IMR-90 (cell line): Measurements from ENCODE around the gene STAG1. TPM values are rescaled to one million over a fixed set of nuclear protein-coding genes. Genes with fewer than 3 reads are reported as not detected.

ENCODE experiments used
- ATAC-seq: fragments of 200-7000 bp; cut with Tn5 transposase; 2 replicates; pipeline ENCODE4 v1.9.1; 2020; ENCODE audit warnings: low read depth, mild to moderate bottlenecking, moderate library complexity
- BruUV-seq: library from RNA; stranded (reverse); fragments of 400-500 nt; replicated peaks from 2 replicates; lab custom pipeline; 2021; lab: Mats Ljungman, UMichigan
- CTCF ChIA-PET: fragments of 300-600 bp; formaldehyde crosslinking; extraction: SDS; loops from one replicate; lab custom pipeline; 2021; ENCODE audit warnings: antibody characterized with exemption; lab: Yijun Ruan, JAX
- POLR2A ChIA-PET: fragments of 300-600 bp; sonication (Branson Sonifier 250); formaldehyde crosslinking; loops from one replicate; lab custom pipeline; 2022; ENCODE audit warnings: antibody characterized with exemption; ENCODE audit not compliant: unreplicated experiment; lab: Charles Lee
- DNase-seq: peaks from one replicate; pipeline ENCODE4 v3.0.0; 2013
- H2AFZ ChIP-seq: replicated peaks from 2 replicates; pipeline ENCODE3; 2013; ENCODE audit warnings: low read length, mild to moderate bottlenecking; ENCODE audit not compliant: poor library complexity
- H2AK5ac ChIP-seq: 2 replicates; pipeline ENCODE4 v1.6.1; 2013; ENCODE audit warnings: low read depth, low read length, inconsistent platforms
- H2AK9ac ChIP-seq: replicated peaks from 2 replicates; pipeline ENCODE3; 2013; ENCODE audit warnings: mild to moderate bottlenecking, low read depth, low read length, moderate library complexity; ENCODE audit not compliant: poor library complexity
- H2BK120ac ChIP-seq: 2 replicates; pipeline ENCODE4 v1.6.1; 2013; ENCODE audit warnings: low read depth, low read length, inconsistent platforms
- H2BK15ac ChIP-seq: 3 replicates; pipeline ENCODE4 v1.6.1; 2013; ENCODE audit warnings: low read depth, low read length, inconsistent platforms
- H2BK20ac ChIP-seq: 2 replicates; pipeline ENCODE4 v1.6.1; 2013; ENCODE audit warnings: low read depth, mild to moderate bottlenecking, inconsistent platforms, low read length, moderate library complexity
- H2BK5ac ChIP-seq: 2 replicates; pipeline ENCODE4 v1.6.1; 2013; ENCODE audit warnings: mild to moderate bottlenecking, low read depth, low read length, inconsistent platforms; ENCODE audit not compliant: poor library complexity, severe bottlenecking
- H3K14ac ChIP-seq: replicated peaks from 2 replicates; pipeline ENCODE4 v1.6.1; 2013; ENCODE audit warnings: low read depth, low read length, inconsistent platforms
- H3K18ac ChIP-seq: 2 replicates; pipeline ENCODE4 v1.6.1; 2013; ENCODE audit warnings: low read depth, low read length, control low read depth
- H3K23ac ChIP-seq: 2 replicates; pipeline ENCODE4 v1.6.1; 2013; ENCODE audit warnings: low read depth, low read length, inconsistent platforms
- H3K27ac ChIP-seq: 2 replicates; pipeline ENCODE4 v1.5.1; 2013; ENCODE audit warnings: mild to moderate bottlenecking, control low read depth, low read length; ENCODE audit not compliant: insufficient read depth
- H3K27me3 ChIP-seq: 2 replicates; pipeline ENCODE4 v1.6.1; 2013; ENCODE audit warnings: low read length; ENCODE audit not compliant: control insufficient read depth, insufficient read depth
- H3K36me3 ChIP-seq: 2 replicates; pipeline ENCODE4 v1.6.1; 2013; ENCODE audit warnings: low read length, mixed read lengths; ENCODE audit not compliant: control insufficient read depth, insufficient read depth
- H3K4ac ChIP-seq: 2 replicates; pipeline ENCODE4 v1.6.1; 2013; ENCODE audit warnings: low read depth, low read length, inconsistent platforms
- H3K4me1 ChIP-seq: 2 replicates; pipeline ENCODE4 v1.6.1; 2013; ENCODE audit warnings: low read length, mixed read lengths; ENCODE audit not compliant: control insufficient read depth, insufficient read depth
- H3K4me2 ChIP-seq: 2 replicates; pipeline ENCODE4 v1.6.1; 2013; ENCODE audit warnings: low read depth, mild to moderate bottlenecking, control low read depth, low read length, moderate library complexity
- H3K4me3 ChIP-seq: 2 replicates; pipeline ENCODE4 v1.5.1; 2013; ENCODE audit warnings: low read depth, mild to moderate bottlenecking, control low read depth, low read length, moderate library complexity; ENCODE audit not compliant: insufficient read depth
- H3K56ac ChIP-seq: 2 replicates; pipeline ENCODE4 v1.6.1; 2013; ENCODE audit warnings: low read length, inconsistent platforms; ENCODE audit not compliant: insufficient read depth; ENCODE audit errors: extremely low read depth
- H3K79me1 ChIP-seq, 2 experiments: 2 replicates each; pipeline ENCODE4 v1.6.1; 2013; ENCODE audit warnings: low read length in 2 of 2, inconsistent platforms in 1 of 2, low read depth in 1 of 2
- H3K9ac ChIP-seq: 2 replicates; pipeline ENCODE4 v1.6.1; 2013; ENCODE audit warnings: low read depth, low read length, control low read depth
- H3K9me1 ChIP-seq: 2 replicates; pipeline ENCODE4 v1.6.1; 2013; ENCODE audit warnings: low read length, inconsistent platforms; ENCODE audit not compliant: insufficient read depth
- H3K9me3 ChIP-seq: 2 replicates; pipeline ENCODE4 v1.6.1; 2013; ENCODE audit warnings: low read length; ENCODE audit not compliant: control insufficient read depth, insufficient read depth
- H4K20me1 ChIP-seq: 2 replicates; pipeline ENCODE4 v1.6.1; 2013; ENCODE audit warnings: low read length, inconsistent platforms; ENCODE audit not compliant: insufficient read depth
- H4K5ac ChIP-seq: 2 replicates; pipeline ENCODE4 v1.6.1; 2013; ENCODE audit warnings: mild to moderate bottlenecking, low read depth, low read length, control low read depth
- H4K8ac ChIP-seq, 2 experiments: 2 replicates each; pipeline ENCODE4 v1.6.1; 2013; ENCODE audit warnings: low read depth in 2 of 2, low read length in 2 of 2, control low read depth in 1 of 2, inconsistent platforms in 1 of 2
- H4K91ac ChIP-seq: 2 replicates; pipeline ENCODE4 v1.6.1; 2013; ENCODE audit warnings: low read depth, low read length, inconsistent platforms; ENCODE audit not compliant: insufficient read depth
- CEBPB ChIP-seq: IDR thresholded peaks from 2 replicates; pipeline ENCODE4 v1.6.1; 2012; ENCODE audit warnings: low read depth, low read length, improper control_type of control experiment
- CTCF ChIP-seq: conservative IDR thresholded peaks from 2 replicates; pipeline ENCODE4 v1.5.1; 2012; ENCODE audit warnings: mild to moderate bottlenecking, low read depth, low read length, improper control_type of control experiment
- NFE2L2 ChIP-seq: fragments of 150-350 bp; IDR thresholded peaks from 2 replicates; pipeline ENCODE4 v1.6.1; 2016; ENCODE audit warnings: low read depth, mild to moderate bottlenecking, low read length
- WGBS, 2 experiments: methylation state at CpG; one replicate each; pipeline versions ENCODE4 v1.1.5 to v1.1.7; 2013; ENCODE audit warnings: missing lambda C conversion rate in 2 of 2; ENCODE audit not compliant: insufficient read length in 1 of 2; ENCODE audit errors: extremely low coverage in 2 of 2; 5-methylcytosine and 5-hydroxymethylcytosine counted together
- dilution Hi-C: fragments of 300-500 bp; cut with HindIII; formaldehyde crosslinking; loops from one replicate; pipeline ENCODE4 v1.14.3; 2018; ENCODE audit warnings: low sequenced_read_pairs; ENCODE audit not compliant: unreplicated experiment
- in situ Hi-C: fragments of 300-500 bp; cut with MboI; formaldehyde crosslinking; loops from 3 replicates; pipeline ENCODE4 v1.14.3; 2019; ENCODE audit warnings: low sequenced_read_pairs, inconsistent platforms, mixed read lengths
- intact Hi-C: fragments of 100-400 bp; cut with micrococcal nuclease; formaldehyde crosslinking; loops from 2 replicates; pipeline ENCODE4 v1.10.0; 2022
- polyA plus RNA-seq, 3 experiments: library from polyadenylated mRNA; depleted of rRNA; stranded (reverse); fragments of >200 nt; gene quantifications; 2 replicates each; pipeline ENCODE4 v1.2.3, GENCODE V29; 2012; ENCODE audit warnings: low replicate concordance in 1 of 3
- total RNA-seq: library from RNA; depleted of rRNA; stranded (reverse); fragments of >200 nt; gene quantifications from 2 replicates; pipeline ENCODE4 v1.2.3, GENCODE V29; 2012

The STAG1 gene
- total and polyA plus RNA-seq, 2 of the 4 experiments (the other 2 are of a cell fraction): 9.6 to 32.3 TPM

- no TSS peak for BruUV-seq
- ChIA-PET CTCF (no interaction called here), POLR2A (no interaction called here)
- Histone ChIP-seq H2BK20ac (no peak overlapping the region), H3K9ac (no peak overlapping the region), H3K9me1 (no peaks in the 10 kb centered on the region), H4K8ac (no peak overlapping the region), H3K14ac (no peak overlapping the region), H2BK5ac (no peak overlapping the region), H3K4me3 (no peak overlapping the region), H3K18ac (no peak overlapping the region), H3K27ac (no peak overlapping the region), H3K4me1 (no peaks in the 10 kb centered on the region; the same call in 1 of the 2 replicates), H2AK9ac (no peak overlapping the region), H3K79me1 (peaks cover 31 to 54% of the 10 kb centered on the region in 2 experiments), H4K5ac (no peak overlapping the region), H3K56ac (no peak overlapping the region), H2AK5ac (no peak overlapping the region), H3K4me2 (no peak overlapping the region), H2BK120ac (no peak overlapping the region), H4K20me1 (no peaks in the 10 kb centered on the region; the same call in 1 of the 2 replicates), H2AFZ (no peak overlapping the region), H3K27me3 (no peaks in the 10 kb centered on the region), H3K9me3 (no peaks in the 10 kb centered on the region), H4K91ac (no peak overlapping the region), H3K36me3 (peaks cover 3% of the 10 kb centered on the region), H3K4ac (no peak overlapping the region), H3K23ac (no peak overlapping the region), H2BK15ac (no peak overlapping the region)
- DNase-seq (no peak), ATAC-seq (no peak)
- intact Hi-C loops: no loop called here
- TF ChIP-seq CTCF (no peak), NFE2L2 (no peak), CEBPB (0 out of 2 replicates have a peak, but pooled peaks have one; percentile 11)
- in situ Hi-C loops: no loop called here
- dilution Hi-C loops: no loop called here
- 96% methylated on average over 3 of the region's 6 CpGs; no CpG with 5 or more reads in 1 of the 2 experiments for WGBS, 2 experiments
Measured at GRCh38 chr3:136714020-136714419, 38.2 kb downstream of the STAG1 start.
